Psoas muscle (tissue), 8 donors: ENCODE data around the gene SLC9A7. TPM values are rescaled to one million over a fixed set of nuclear protein-coding genes. Genes with fewer than 3 reads are reported as not detected.

Experiments used
- ATAC-seq, 4 donors: fragments of 200-7000 bp; cut with Tn5 transposase; one replicate each; pipeline ENCODE4 v1.9.1; 2020; ENCODE audit warnings: moderate library complexity in 3 of 4, mild to moderate bottlenecking in 2 of 4
- DNase-seq, 2 donors: peaks; one replicate each; pipeline ENCODE4 v3.0.0-alpha.2; 2020
- H3K27ac ChIP-seq: fragments of 200-600 bp; one replicate; pipeline ENCODE4 v1.8.0; 2022
- H3K27me3 ChIP-seq, 3 donors: fragments of 200-600 bp in 1 of 3; one replicate each; pipeline versions ENCODE4 v1.6.1 to v1.8.0; 2013 to 2022; ENCODE audit warnings: low read length in 2 of 3, mild to moderate bottlenecking in 2 of 3, moderate library complexity in 1 of 3; ENCODE audit not compliant: insufficient read depth in 3 of 3
- H3K36me3 ChIP-seq, 2 donors: fragments of 200-600 bp in 1 of 2; one replicate each; pipeline versions ENCODE4 v1.6.1 to v1.8.0; 2013 to 2022; ENCODE audit warnings: low read depth in 1 of 2, mild to moderate bottlenecking in 1 of 2, moderate library complexity in 1 of 2; ENCODE audit not compliant: insufficient read depth in 1 of 2
- H3K4me1 ChIP-seq: fragments of 200-600 bp; one replicate; pipeline ENCODE4 v1.8.0; 2022
- H3K4me3 ChIP-seq: fragments of 200-600 bp; one replicate; pipeline ENCODE4 v1.8.0; 2022; ENCODE audit warnings: mild to moderate bottlenecking
- H3K9me3 ChIP-seq: fragments of 200-600 bp; one replicate; pipeline ENCODE4 v1.8.0; 2022
- CTCF ChIP-seq: fragments of 200-600 bp; IDR thresholded peaks from one replicate; pipeline ENCODE4 v1.8.0; 2022; ENCODE audit warnings: antibody characterized with exemption
- WGBS, 3 donors: extraction: QIAGEN DNeasy Blood & Tissue Kit; methylation state at CpG; one replicate each; pipeline versions ENCODE4 v1.1.6 to v1.1.7; 2013; 5-methylcytosine and 5-hydroxymethylcytosine counted together
- intact Hi-C, 2 donors: fragments of 100-400 bp; cut with DNase I; formaldehyde crosslinking; loops; one replicate each; pipeline versions ENCODE4 v1.11.0 to v1.14.2; 2022
- long read RNA-seq, 2 donors: library from polyadenylated mRNA; unstranded; transcript quantifications; one replicate each; pipeline ENCODE4 v2.0.0, GENCODE V29; 2021
- polyA plus RNA-seq, 3 donors: library from polyadenylated mRNA; stranded (reverse); fragments of 200-250 nt; gene quantifications; one replicate each; pipeline ENCODE4 v1.2.3, GENCODE V29; 2013
- total RNA-seq, 4 donors: library from RNA; stranded (reverse); fragmentation: NEBNext Ultra II Directional in 2 of 4; extraction: Animal tissue kit (Norgen Biotek cat#: 25700) in 2 of 4; gene quantifications; one replicate each; pipeline versions ENCODE4 v1.2.1 to v1.2.4, GENCODE V29; 2021 to 2023
- donor health status: healthy with polysubstance abuse.
- donor health status: DM: no; HTN: no; CAD: no; lungs with moderate emphysema.
- donor health status: Bipolar disorder and iron deficiency.
- donor health status: healthy.
- donor health status: DM: yes; HTN: yes; CAD: no.
- donor health status: DM: no; HTN: no; CAD: no.
- donor health status: DM: no; HTN: no; CAD: no.
- donor health status: DM: yes; HTN: yes; CAD: no.

Gene SLC9A7
- 10 to 100 TPM in 3 of 4 donors, 1 to 10 TPM in 1; 8.2 to 14.0 (median 11.1) TPM for total RNA-seq
- 1 to 10 TPM; 1.5 to 6.5 (median 5.3) TPM for polyA plus RNA-seq
- long read RNA-seq, donor 1, full-length matches to known transcripts, result 4 of 14 reads
- long read RNA-seq, donor 1, partial matches to known transcripts, result 1 of 14 reads
- long read RNA-seq, donor 1, other reads (novel, unspliced or antisense), result 9 of 14 reads
- long read RNA-seq, donor 2, full-length matches to known transcripts, result 2 of 6 reads
- long read RNA-seq, donor 2, partial matches to known transcripts, result 1 of 6 reads
- long read RNA-seq, donor 2, other reads (novel, unspliced or antisense), result 3 of 6 reads

GRCh38 chrX:46758956-46759644 is at the start of gene SLC9A7:
Gene SLC9A7 (minus strand): TSS chrX:46759118. CDS start chrX:46759029, 89 bp downstream.
- Histone ChIP-seq H3K4me3 (peak within 1 kb of the TSS; percentile 67), H3K4me1 (no peaks in the 10 kb centered on the region), H3K36me3 (no peaks in the 10 kb centered on the region), H3K27me3 (peaks cover 0 to 14% (median 0%) of the 10 kb centered on the region in 3 donors), H3K9me3 (no peaks in the 10 kb centered on the region), H3K27ac (peak within 1 kb of the TSS; percentile 55)
- DNase-seq, result peak; percentile 72 to 88
- TF ChIP-seq CTCF, result peak; percentile 80
- ATAC-seq, result peak; percentile 90 to 94 (median 92)
- WGBS, 3 donors, result 0 to 15% (median 1%) methylated on average over 16 to 75 of the region's 85 CpGs
- intact Hi-C loops, result loop anchor here in 1 of 2 donors (2.0 to 5.0 kb wide), 2 partner anchors 38 to 333 kb away; no protein-coding TSS in a partner anchor

GRCh38 chrX:46805270-46805669 is 46.4 kb upstream of the SLC9A7 start:
- Histone ChIP-seq H3K27me3 (peaks cover 0 to 23% (median 0%) of the 10 kb centered on the region in 3 donors), H3K4me3 (no peak overlapping the region), H3K4me1 (no peaks in the 10 kb centered on the region), H3K27ac (no peak overlapping the region), H3K36me3 (no peaks in the 10 kb centered on the region), H3K9me3 (no peaks in the 10 kb centered on the region)
- WGBS, 3 donors, result 45 to 91% (median 77%) methylated on average over 2 of the region's 2 CpGs
- ATAC-seq (no peak), DNase-seq (no peak)
- no peak for TF ChIP-seq CTCF
- intact Hi-C loops, result no loop called here

GRCh38 chrX:46803140-46803539 is 44.2 kb upstream of the SLC9A7 start:
- Histone ChIP-seq H3K4me3 (no peak overlapping the region), H3K36me3 (no peaks in the 10 kb centered on the region), H3K27ac (no peak overlapping the region), H3K9me3 (no peaks in the 10 kb centered on the region), H3K4me1 (no peaks in the 10 kb centered on the region), H3K27me3 (peaks cover 0 to 16% (median 0%) of the 10 kb centered on the region in 3 donors)
- 54 to 60% (median 55%) methylated on average over 3 of the region's 3 CpGs for WGBS, 3 donors
- DNase-seq (no peak), ATAC-seq (no peak)
- TF ChIP-seq CTCF, result no peak
- intact Hi-C loops, result no loop called here

- no peak overlapping the region for H3K27ac ChIP-seq
- intact Hi-C loops, result loop anchor here (2.0 to 10.0 kb wide), 3 partner anchors 34 to 222 kb away; partner anchors contain the start of genes CHST7 (in 1 of the 2) and SLC9A7 (in 1 of the 2)
- H3K4me3 ChIP-seq, result no peak overlapping the region
- H3K4me1 ChIP-seq, result no peaks in the 10 kb centered on the region
- ATAC-seq, result peak; percentile 66 to 75 (median 72)
- TF ChIP-seq CTCF, result peak; percentile 75
- H3K36me3 ChIP-seq, result no peaks in the 10 kb centered on the region
- peak; percentile 73 to 79 for DNase-seq
- H3K27me3 ChIP-seq, result no peaks in the 10 kb centered on the region
- WGBS, 3 donors, result 45 to 52% (median 45%) methylated on average over 8 of the region's 8 CpGs
- no peaks in the 10 kb centered on the region for H3K9me3 ChIP-seq
These were observed 37.8 kb upstream of the SLC9A7 start for GRCh38 chrX:46796574-46797191.
